ENCODE measurements around the gene ARID1B. TPM values are rescaled to one million over a fixed set of nuclear protein-coding genes. Genes with fewer than 3 reads are reported as not detected.

The ARID1B gene
- total and polyA plus RNA-seq, 2 experiments from 2014 or later: 41.9 to 72.7 TPM

GRCh38 chr6:157047328-157047727 is 270.1 kb downstream of the ARID1B start:
- H3K9me3 ChIP-seq (ENCODE audit: low read depth): no peaks in the 10 kb centered on the region
- TF ChIP-seq CTCF (IDR thresholded peaks at IDR 0.05; ENCODE audit: low read depth, low read length): no peak
- no peaks in the 10 kb centered on the region for H3K27me3 ChIP-seq
- H3K27ac ChIP-seq: peak overlapping the region; percentile 28
- H3K36me3 ChIP-seq: no peaks in the 10 kb centered on the region
- no peak overlapping the region for H3K4me3 ChIP-seq
- DNase-seq (ENCODE audit: low read depth in 1 of 2, low spot score in 1 of 2): no peak
- peaks cover 16% of the 10 kb centered on the region for H3K4me1 ChIP-seq (ENCODE audit: low read depth)

- Histone ChIP-seq H3K9me3 (ENCODE audit: low read depth) (no peaks in the 10 kb centered on the region), H3K27ac (peak overlapping the region; percentile 12), H3K27me3 (no peaks in the 10 kb centered on the region), H3K4me1 (ENCODE audit: low read depth) (peaks cover 16% of the 10 kb centered on the region), H3K36me3 (no peaks in the 10 kb centered on the region), H3K4me3 (no peak overlapping the region)
- DNase-seq (ENCODE audit: low read depth in 1 of 2, low spot score in 1 of 2): peak in 1 of 2 donors; percentile 66
- TF ChIP-seq CTCF (IDR thresholded peaks at IDR 0.05; ENCODE audit: low read depth, low read length): no peak
These were observed 270.8 kb downstream of the ARID1B start for GRCh38 chr6:157047951-157048350.

GRCh38 chr6:157049133-157049532 is 272.0 kb downstream of the ARID1B start:
- H3K27me3 ChIP-seq: no peaks in the 10 kb centered on the region
- H3K9me3 ChIP-seq (ENCODE audit: low read depth): no peaks in the 10 kb centered on the region
- H3K4me1 ChIP-seq (ENCODE audit: low read depth): peaks cover 16% of the 10 kb centered on the region
- no peak overlapping the region for H3K27ac ChIP-seq
- no peak for DNase-seq (ENCODE audit: low read depth in 1 of 2, low spot score in 1 of 2)
- no peak for TF ChIP-seq CTCF (IDR thresholded peaks at IDR 0.05; ENCODE audit: low read depth, low read length)
- no peak overlapping the region for H3K4me3 ChIP-seq
- H3K36me3 ChIP-seq: no peaks in the 10 kb centered on the region

- no peak overlapping the region for H3K4me3 ChIP-seq
- TF ChIP-seq CTCF (IDR thresholded peaks at IDR 0.05; ENCODE audit: low read depth, low read length): no peak
- DNase-seq (ENCODE audit: low read depth in 1 of 2, low spot score in 1 of 2): peak in 1 of 2 donors; percentile 50
- H3K9me3 ChIP-seq (ENCODE audit: low read depth): no peaks in the 10 kb centered on the region
- no peaks in the 10 kb centered on the region for H3K36me3 ChIP-seq
- peaks cover 16% of the 10 kb centered on the region for H3K4me1 ChIP-seq (ENCODE audit: low read depth)
- peak overlapping the region; percentile 63 for H3K27ac ChIP-seq
- H3K27me3 ChIP-seq: no peaks in the 10 kb centered on the region
These were observed 273.5 kb downstream of the ARID1B start for GRCh38 chr6:157050537-157051265.

DNA sequence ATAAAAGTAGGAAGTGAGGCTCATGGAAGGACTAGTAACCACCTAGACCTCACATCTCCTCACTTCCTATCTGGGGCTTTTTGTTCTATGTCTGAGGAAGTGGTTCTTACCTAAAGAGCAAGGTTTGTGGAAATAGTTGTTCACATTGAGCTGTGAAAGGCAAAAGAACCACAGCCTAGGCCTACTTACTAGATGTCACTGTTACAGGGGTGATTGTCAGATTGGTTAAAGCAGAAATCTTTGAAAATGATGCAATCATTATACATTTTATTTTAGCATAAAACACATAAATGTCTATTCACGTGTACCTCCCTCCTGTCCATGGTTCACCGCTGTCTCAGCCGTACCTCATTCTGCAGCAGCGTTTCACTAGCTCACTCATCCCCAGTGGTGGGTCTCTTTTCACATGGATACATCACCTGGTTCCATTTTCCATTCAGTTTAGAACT is 277.4 kb downstream of the ARID1B start:
- Histone ChIP-seq H3K27me3 (no peaks in the 10 kb centered on the region), H3K9me3 (ENCODE audit: low read depth) (no peaks in the 10 kb centered on the region), H3K36me3 (no peaks in the 10 kb centered on the region), H3K27ac (no peak overlapping the region), H3K4me3 (no peak overlapping the region), H3K4me1 (ENCODE audit: low read depth) (peaks cover 4% of the 10 kb centered on the region)
- no peak for DNase-seq (ENCODE audit: low read depth in 1 of 2, low spot score in 1 of 2)
- TF ChIP-seq CTCF (IDR thresholded peaks at IDR 0.05; ENCODE audit: low read depth, low read length): no peak
